Germinal center (tissue), 1 donor: ENCODE data around the gene PDPN.
"Not testable (repeated sequence)": the region's sequence is repeated elsewhere in the genome, so short reads cannot be mapped to it uniquely, and the experiment has no call there.

ENCODE experiments used
- DNase-seq: peaks from one replicate; pipeline ENCODE4 v3.0.0; 2012; ENCODE audit warnings: mixed read lengths, low spot score

The PDPN gene

GRCh38 chr1:13583595-13583965, at the start of gene PDPN:
TSS of gene PDPN (plus strand) at chr1:13583832. CDS start at chr1:13584034, 202 bp downstream.
- no peak for DNase-seq

- no peak for DNase-seq
Observed at GRCh38 chr1:13535227-13535626, 48.4 kb upstream of the PDPN start.

GRCh38 chr1:13536571-13536970, 47.1 kb upstream of the PDPN start:
- no peak for DNase-seq

- DNase-seq = no peak
Observed at GRCh38 chr1:13538832-13539231, 44.8 kb upstream of the PDPN start.

GRCh38 chr1:13539683-13540082, 43.9 kb upstream of the PDPN start:
- no peak for DNase-seq

GRCh38 chr1:13540866-13541265, 42.8 kb upstream of the PDPN start:
- no peak for DNase-seq

- DNase-seq = no peak
Observed at GRCh38 chr1:13541435-13542215, 42.0 kb upstream of the PDPN start.

GRCh38 chr1:13543451-13544220, 40.0 kb upstream of the PDPN start:
- no peak for DNase-seq

- no peak for DNase-seq
Observed at GRCh38 chr1:13544221-13544556, 39.4 kb upstream of the PDPN start.

- DNase-seq = no peak
Observed at GRCh38 chr1:13546791-13547190, 36.8 kb upstream of the PDPN start.

- no peak for DNase-seq
Observed at GRCh38 chr1:13548281-13548680, 35.4 kb upstream of the PDPN start.

- no peak for DNase-seq
Observed at GRCh38 chr1:13549021-13549420, 34.6 kb upstream of the PDPN start.

GRCh38 chr1:13549521-13549920, 34.1 kb upstream of the PDPN start:
- no peak for DNase-seq

GRCh38 chr1:13550663-13551062, 33.0 kb upstream of the PDPN start:
- no peak for DNase-seq

- no peak for DNase-seq
Observed at GRCh38 chr1:13554798-13555197, 28.8 kb upstream of the PDPN start.

- no peak for DNase-seq
Observed at GRCh38 chr1:13556224-13556764, 27.3 kb upstream of the PDPN start.

GRCh38 chr1:13560541-13560940, 23.1 kb upstream of the PDPN start:
- DNase-seq = no peak

- DNase-seq = not testable (repeated sequence)
Observed at GRCh38 chr1:13562981-13563380, 20.7 kb upstream of the PDPN start.

GRCh38 chr1:13564073-13564472, 19.6 kb upstream of the PDPN start:
- DNase-seq = no peak

GRCh38 chr1:13570435-13570834, 13.2 kb upstream of the PDPN start:
- not testable (repeated sequence) for DNase-seq

GRCh38 chr1:13570924-13571323, 12.7 kb upstream of the PDPN start:
- DNase-seq = no peak

- DNase-seq = no peak
Observed at GRCh38 chr1:13573586-13573985, 10.0 kb upstream of the PDPN start.

GRCh38 chr1:13576926-13577325, 6.7 kb upstream of the PDPN start:
- no peak for DNase-seq
